ENCODE results near the gene AFF3.

The AFF3 gene

GRCh38 chr2:100066856-100067255 lies 75.5 kb downstream of the AFF3 start:
- no peak overlapping the region for H3K4me2 ChIP-seq (ENCODE audit: low read length)

GRCh38 chr2:100066246-100066645 lies 76.1 kb downstream of the AFF3 start:
- TF ChIP-seq CTCF (IDR thresholded peaks at IDR 0.05; ENCODE audit: low read length) (no peak), EZH2 (IDR thresholded peaks at IDR 0.05; ENCODE audit: borderline replicate concordance, low read length) (no peak)
- Histone ChIP-seq H3K4me2 (ENCODE audit: low read length) (no peak overlapping the region), H3K36me3 (ENCODE audit: insufficient read depth, low read length) (peaks cover 98% of the 10 kb centered on the region)

More at GRCh38 chr2:100066856-100067255, 75.5 kb downstream of the AFF3 start:
- H3K79me2 ChIP-seq (ENCODE audit: insufficient read depth, low read length) = peaks cover 61% of the 10 kb centered on the region
- H3K9ac ChIP-seq (ENCODE audit: low read length) = no peak overlapping the region
- no peaks in the 10 kb centered on the region for H3F3A ChIP-seq (ENCODE audit: insufficient read depth, low read length)
- TF ChIP-seq EZH2 (IDR thresholded peaks at IDR 0.05; ENCODE audit: borderline replicate concordance, low read length) = no peak
- no peak for TF ChIP-seq CTCF (IDR thresholded peaks at IDR 0.05; ENCODE audit: low read length)
- no peaks in the 10 kb centered on the region for H3K4me1 ChIP-seq (ENCODE audit: insufficient read depth, low read length, severe bottlenecking)
- H3K27ac ChIP-seq (ENCODE audit: low read depth, low read length, poor library complexity, severe bottlenecking) = no peak overlapping the region
- peaks cover 98% of the 10 kb centered on the region for H3K36me3 ChIP-seq (ENCODE audit: insufficient read depth, low read length)
- H3K9me2 ChIP-seq (ENCODE audit: low read depth, low read length) = no peaks in the 10 kb centered on the region
- no peaks in the 10 kb centered on the region for H4K20me1 ChIP-seq (ENCODE audit: insufficient read depth, low read length)
- no peak overlapping the region for H3K4me3 ChIP-seq (ENCODE audit: low read depth, low read length, poor library complexity, severe bottlenecking)
- no peaks in the 10 kb centered on the region for H3K27me3 ChIP-seq (ENCODE audit: insufficient read depth, low read length)
- no peak overlapping the region for H2AFZ ChIP-seq (ENCODE audit: low read length)
- H3K9me3 ChIP-seq (ENCODE audit: low read length) = no peaks in the 10 kb centered on the region

GRCh38 chr2:100064592-100065428 lies 77.6 kb downstream of the AFF3 start:
- TF ChIP-seq CTCF (IDR thresholded peaks at IDR 0.05; ENCODE audit: low read length) (no peak), EZH2 (IDR thresholded peaks at IDR 0.05; ENCODE audit: borderline replicate concordance, low read length) (no peak)
- peaks cover 4% of the 10 kb centered on the region for H3K4me1 ChIP-seq (ENCODE audit: insufficient read depth, low read length, severe bottlenecking)
- H3K9ac ChIP-seq (ENCODE audit: low read length) = no peak overlapping the region
- peaks cover 65% of the 10 kb centered on the region for H3K79me2 ChIP-seq (ENCODE audit: insufficient read depth, low read length)
- H3K4me2 ChIP-seq (ENCODE audit: low read length) = no peak overlapping the region
- no peak overlapping the region for H3K4me3 ChIP-seq (ENCODE audit: low read depth, low read length, poor library complexity, severe bottlenecking)
- no peaks in the 10 kb centered on the region for H3F3A ChIP-seq (ENCODE audit: insufficient read depth, low read length)
- H4K20me1 ChIP-seq (ENCODE audit: insufficient read depth, low read length) = no peaks in the 10 kb centered on the region
- no peaks in the 10 kb centered on the region for H3K27me3 ChIP-seq (ENCODE audit: insufficient read depth, low read length)
- no peak overlapping the region for H3K27ac ChIP-seq (ENCODE audit: low read depth, low read length, poor library complexity, severe bottlenecking)
- no peak overlapping the region for H2AFZ ChIP-seq (ENCODE audit: low read length)
- no peaks in the 10 kb centered on the region for H3K9me2 ChIP-seq (ENCODE audit: low read depth, low read length)
- peaks cover 97% of the 10 kb centered on the region for H3K36me3 ChIP-seq (ENCODE audit: insufficient read depth, low read length)
- no peaks in the 10 kb centered on the region for H3K9me3 ChIP-seq (ENCODE audit: low read length)

More at GRCh38 chr2:100066246-100066645, 76.1 kb downstream of the AFF3 start:
- Histone ChIP-seq H3K27me3 (ENCODE audit: insufficient read depth, low read length) (no peaks in the 10 kb centered on the region), H3K9me2 (ENCODE audit: low read depth, low read length) (no peaks in the 10 kb centered on the region), H2AFZ (ENCODE audit: low read length) (no peak overlapping the region), H4K20me1 (ENCODE audit: insufficient read depth, low read length) (no peaks in the 10 kb centered on the region), H3K27ac (ENCODE audit: low read depth, low read length, poor library complexity, severe bottlenecking) (no peak overlapping the region), H3K9ac (ENCODE audit: low read length) (no peak overlapping the region), H3K9me3 (ENCODE audit: low read length) (no peaks in the 10 kb centered on the region), H3K79me2 (ENCODE audit: insufficient read depth, low read length) (peaks cover 66% of the 10 kb centered on the region), H3K4me3 (ENCODE audit: low read depth, low read length, poor library complexity, severe bottlenecking) (no peak overlapping the region), H3F3A (ENCODE audit: insufficient read depth, low read length) (no peaks in the 10 kb centered on the region), H3K4me1 (ENCODE audit: insufficient read depth, low read length, severe bottlenecking) (no peaks in the 10 kb centered on the region)

All from OCI-LY1 (cell line).